Gastrocnemius medialis (tissue), 4 donors: ENCODE results near the gene FCRL5.

ENCODE experiments used
- CTCF ChIP-seq, 5 experiments: fragments of 450-650 bp in 3 of 5; fragments of 200-600 bp in 2 of 5; sonication (generic) in 2 of 5; IDR thresholded peaks in 4 of 5; conservative IDR thresholded peaks in 1 of 5; 1 replicate in 4 of 5; 2 replicates in 1 of 5; pipeline ENCODE4 v1.5.1; 2016 to 2019; ENCODE audit warnings: antibody characterized with exemption in 5 of 5, mild to moderate bottlenecking in 3 of 5, moderate library complexity in 3 of 5
- POLR2A ChIP-seq, 2 donors: fragments of 450-650 bp; IDR thresholded peaks; one replicate each; pipeline ENCODE4 v1.6.1; 2017; ENCODE audit warnings: antibody characterized with exemption in 2 of 2, mild to moderate bottlenecking in 2 of 2, moderate library complexity in 2 of 2

GRCh38 chr1:157596384-157596783, 44.1 kb upstream of the FCRL5 start:
- no peak for TF ChIP-seq CTCF (IDR thresholded peaks at IDR 0.05 in 4 of 5, conservative IDR thresholded peaks at IDR 0.05 in 1 of 5)
- TF ChIP-seq POLR2A (IDR thresholded peaks at IDR 0.05): no peak
